IPS DF 4.7 (cell line): Measurements from ENCODE around the gene ZNF385C.
"Not testable (repeated sequence)": the region's sequence is repeated elsewhere in the genome, so short reads cannot be mapped to it uniquely, and the experiment has no call there.

Experiments used
- DNase-seq: peaks from one replicate; pipeline ENCODE4 v3.0.0-alpha.2; 2013; ENCODE audit warnings: low spot score; ENCODE audit errors: extremely low read depth

ZNF385C gene

DNA sequence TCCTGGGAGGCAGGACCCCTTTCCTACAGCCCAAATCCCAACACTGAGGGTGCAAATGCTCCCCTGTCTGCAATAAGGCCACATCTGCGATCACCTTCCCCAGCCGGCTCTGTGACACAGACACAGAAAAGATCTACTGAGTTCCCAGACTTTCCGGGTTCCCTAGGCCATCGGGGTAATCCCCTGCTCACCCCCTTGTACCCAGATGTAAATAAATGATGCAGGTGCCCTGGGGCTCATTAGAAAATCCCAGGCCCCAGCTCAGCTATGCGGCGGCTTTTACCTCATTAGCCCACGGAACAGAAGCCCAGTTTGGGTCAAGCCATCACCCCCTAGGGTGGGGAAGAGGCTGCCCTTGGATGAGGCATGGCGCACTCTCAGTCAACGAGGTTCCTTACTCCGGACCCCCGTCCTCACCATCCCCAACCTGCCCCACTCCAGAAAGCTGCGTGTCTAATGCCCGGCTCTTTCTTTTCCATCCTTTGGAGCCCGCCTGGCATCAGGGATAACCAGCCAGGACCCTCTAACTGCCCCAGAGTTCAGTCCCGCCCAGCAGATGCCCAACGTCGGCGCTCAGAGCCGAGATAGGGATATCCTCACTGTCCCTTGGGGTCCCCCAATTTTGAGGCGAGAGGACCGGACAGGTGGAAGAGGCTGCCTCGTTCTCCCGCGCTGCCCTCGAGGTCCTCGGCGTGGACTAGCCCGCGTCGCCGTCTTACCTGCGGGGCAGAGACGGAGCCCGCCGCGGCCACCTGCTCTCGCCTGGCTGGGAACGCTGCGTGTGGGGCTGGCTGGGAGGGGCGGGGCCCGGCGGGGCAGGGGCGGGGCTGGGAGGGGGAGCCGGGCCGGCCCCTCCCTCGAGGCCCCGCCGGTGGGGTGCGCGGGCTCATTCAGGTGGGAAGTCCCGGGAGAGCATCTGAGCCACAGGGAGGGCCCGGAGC, at the start of gene ZNF385C:
Gene ZNF385C, minus strand, starts transcription at position 783 of the 941 bp plus-strand sequence. CDS start 35,417 bp downstream, outside the sequence.
- no peak for DNase-seq

DNA sequence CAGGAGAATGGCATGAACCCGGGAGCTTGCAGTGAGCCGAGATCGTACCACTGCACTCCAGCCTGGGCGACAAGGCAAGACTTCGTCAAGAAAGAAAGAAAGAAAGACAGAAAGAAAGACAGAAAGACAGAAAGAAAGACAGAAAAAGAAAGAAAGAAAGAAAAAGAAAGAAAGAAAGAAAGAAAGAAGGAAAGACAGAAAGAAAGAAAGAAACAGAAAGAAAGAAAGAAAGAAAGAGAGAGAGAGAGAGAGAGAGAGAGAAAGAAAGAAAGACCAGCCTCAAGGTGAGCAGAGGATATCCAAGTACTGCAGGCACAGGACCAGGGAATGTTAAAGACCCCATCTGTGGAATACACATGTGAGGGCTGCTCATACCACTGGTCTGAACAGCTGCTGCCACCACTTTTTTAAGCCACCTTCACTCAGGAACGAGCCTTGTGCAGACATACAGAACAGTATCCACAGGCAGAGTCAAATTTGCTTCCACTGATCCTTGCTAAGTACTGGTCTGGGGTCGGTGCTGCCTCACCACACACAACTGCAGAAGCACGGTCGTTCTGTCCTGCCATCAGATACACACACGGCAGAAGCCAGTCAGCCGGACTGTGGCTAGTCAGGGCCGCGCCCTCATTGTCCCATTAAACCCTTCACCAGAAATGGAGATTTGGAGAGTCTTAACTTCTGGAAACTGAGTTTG, 48.8 kb upstream of the ZNF385C start:
- no peak for DNase-seq

DNA sequence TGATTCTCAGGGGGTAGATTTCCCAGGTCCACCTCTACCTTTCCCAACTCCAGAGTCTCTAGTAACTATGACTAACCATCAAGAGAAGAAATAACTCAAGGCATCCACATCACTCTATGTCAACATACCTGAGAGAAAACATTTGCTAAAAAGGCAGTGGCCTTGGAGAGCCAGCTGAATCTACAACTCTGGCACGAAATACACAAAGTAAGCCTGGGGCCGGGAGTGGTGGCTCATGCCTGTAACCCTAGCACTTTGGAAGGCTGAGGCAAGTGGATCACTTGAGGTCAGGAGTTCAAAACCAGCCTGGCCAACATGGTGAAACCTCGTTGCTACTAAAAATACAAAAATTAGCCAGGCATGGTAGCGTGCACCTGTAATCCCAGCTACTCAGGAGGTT, 44.9 kb upstream of the ZNF385C start:
- DNase-seq = not testable (repeated sequence)

DNA sequence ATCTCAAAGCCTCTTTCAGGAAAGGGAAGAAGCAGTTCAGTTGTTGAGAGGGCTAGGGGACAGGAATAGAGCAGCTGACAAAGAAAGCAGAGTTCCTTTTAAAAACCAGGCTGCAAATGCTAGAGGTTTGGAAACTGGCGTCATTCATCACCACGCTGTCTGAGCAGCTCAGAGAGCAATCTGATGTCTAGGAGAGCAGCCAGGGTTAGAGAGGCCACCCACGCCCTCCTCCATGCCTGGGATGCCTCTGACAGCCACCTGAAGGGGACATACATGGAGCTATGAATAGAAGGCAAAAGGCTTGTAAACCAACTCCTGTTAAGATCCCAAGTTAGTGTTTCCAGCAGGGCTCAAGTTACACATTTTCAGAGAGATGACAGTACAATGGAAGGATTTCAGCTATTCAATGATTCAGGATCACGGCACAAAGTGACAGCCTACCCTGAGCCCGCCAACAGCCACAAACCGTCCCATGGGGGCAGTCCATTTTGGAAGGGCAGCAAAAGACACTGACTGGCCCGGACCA, 44.2 kb upstream of the ZNF385C start:
- DNase-seq = no peak

GRCh38 chr17:42141382-42141781, 43.1 kb upstream of the ZNF385C start:
- DNase-seq = no peak

- not testable (repeated sequence) for DNase-seq
Observed at GRCh38 chr17:42140690-42141089, 42.4 kb upstream of the ZNF385C start.

DNA sequence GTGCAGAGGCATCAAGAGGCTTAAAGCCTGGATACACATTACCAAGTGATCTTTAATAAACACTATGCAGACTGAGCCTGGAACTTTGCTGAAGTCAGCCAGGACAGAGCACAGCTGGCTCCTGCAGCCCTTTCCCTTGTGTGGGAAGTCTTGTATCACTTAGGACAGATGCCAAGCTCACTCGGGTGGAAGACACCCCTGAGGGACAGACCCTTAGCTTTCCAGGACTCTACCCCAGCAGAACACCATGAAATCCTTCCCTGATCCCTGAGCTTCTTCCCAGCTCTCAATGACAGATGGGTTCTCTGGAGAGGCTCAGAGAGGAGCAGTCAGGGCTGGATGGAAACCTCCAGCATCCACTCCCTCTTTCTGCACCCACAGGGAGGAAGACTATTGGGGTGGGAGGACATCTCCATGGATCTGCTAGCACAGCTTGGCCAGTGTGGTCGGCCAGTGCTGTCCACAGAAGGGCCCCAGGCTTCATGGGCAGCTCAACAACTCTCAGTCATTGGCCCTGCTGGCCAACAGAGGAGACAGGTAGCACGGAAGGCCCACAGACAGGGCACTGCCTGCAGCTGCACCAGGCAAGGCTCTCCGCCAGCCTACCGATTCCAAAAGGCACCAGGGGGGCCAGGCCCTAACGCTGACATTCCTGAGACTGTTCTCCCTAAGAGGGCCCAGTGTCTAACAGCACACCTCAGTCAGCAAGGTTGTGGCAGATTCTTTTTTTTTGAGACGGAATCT, 40.6 kb upstream of the ZNF385C start:
- DNase-seq = no peak

DNA sequence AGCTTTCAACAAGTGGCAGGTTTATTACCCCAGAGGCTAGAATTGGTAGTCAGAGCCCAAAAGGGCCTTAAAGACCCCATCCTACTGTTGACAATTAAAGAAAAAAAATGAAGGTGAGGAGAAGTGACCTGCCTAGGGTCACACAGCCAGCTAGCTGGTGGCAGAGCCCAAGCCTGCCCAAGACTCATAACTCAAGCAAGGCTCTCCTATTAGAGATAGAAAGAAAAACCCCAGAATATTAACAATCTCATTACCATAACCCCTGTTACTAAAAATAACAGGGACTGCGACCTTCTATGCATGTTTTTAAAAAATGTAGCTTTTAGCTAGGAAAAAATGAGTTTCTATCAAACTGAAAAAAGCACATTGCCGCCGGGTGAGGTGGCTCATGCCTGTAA, 38.4 kb upstream of the ZNF385C start:
- DNase-seq = no peak

DNA sequence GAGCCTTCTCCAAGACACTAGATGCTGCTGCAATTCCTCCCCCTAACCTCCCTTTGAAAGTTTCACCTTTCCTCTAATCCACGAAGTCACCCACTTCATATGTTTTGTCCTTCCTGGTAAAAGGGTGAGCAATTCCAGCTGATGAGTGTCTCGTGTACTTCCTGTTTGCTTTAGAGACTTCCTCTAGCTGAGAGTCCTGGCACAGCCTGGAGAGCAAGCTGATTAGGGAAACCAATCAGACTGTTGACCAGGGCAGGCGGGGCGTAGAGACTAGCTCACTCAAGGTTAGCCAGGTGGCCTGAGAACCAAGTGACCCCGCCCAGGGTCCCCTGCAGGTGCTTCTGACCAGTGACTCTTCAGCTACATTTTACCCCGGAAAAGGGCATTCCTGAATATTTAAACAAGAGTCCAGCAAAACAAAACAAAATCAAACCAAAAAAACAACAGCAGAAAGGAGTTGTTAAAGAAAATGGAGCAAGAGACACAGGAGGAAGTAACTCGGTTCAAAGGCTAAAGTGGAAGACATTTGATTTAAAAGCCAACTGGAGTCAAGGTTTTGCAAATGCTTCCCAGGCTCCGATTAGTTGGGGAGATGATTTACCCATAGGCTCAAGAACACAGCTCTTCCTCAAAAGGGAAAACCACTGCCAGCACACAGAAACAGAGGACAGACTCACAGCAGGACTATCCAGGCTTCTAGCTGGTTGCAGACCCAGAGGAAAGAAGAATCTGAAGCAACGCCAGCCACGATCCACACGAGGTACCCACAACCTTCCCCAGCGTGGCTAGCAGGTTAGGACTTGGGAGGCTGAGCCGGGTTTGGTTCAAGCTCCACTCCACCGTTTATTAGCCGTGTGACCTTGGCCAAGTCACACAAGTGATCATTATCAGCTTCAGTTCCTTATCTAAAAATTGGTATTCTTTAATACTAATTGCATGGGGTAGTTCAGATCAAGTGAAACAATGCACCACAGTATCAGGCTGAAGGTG, 37.7 kb upstream of the ZNF385C start:
- DNase-seq = no peak

GRCh38 chr17:42135151-42135550, 36.9 kb upstream of the ZNF385C start:
- DNase-seq = no peak

- DNase-seq = no peak
Observed at GRCh38 chr17:42133461-42134041, 35.3 kb upstream of the ZNF385C start.

DNA sequence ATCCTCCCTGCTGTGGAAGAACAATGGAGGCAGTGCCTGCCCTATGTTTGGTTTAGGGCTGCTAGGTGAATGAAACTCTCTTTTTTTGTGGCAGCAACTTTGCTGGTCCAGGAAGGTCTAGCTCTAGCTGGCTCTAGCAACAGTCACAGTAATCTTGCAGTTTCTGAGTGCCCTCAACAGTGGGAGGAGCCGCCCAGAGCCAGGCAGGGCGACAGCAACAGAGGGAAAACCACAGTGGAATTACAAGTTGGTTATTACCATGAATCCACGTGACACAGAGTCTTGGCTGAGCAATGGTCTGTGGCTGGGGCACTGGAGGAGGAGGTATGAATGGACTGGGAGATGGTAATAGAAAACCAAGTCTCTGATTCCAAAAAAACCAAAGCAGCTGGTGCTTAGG, 34.7 kb upstream of the ZNF385C start:
- no peak for DNase-seq

DNA sequence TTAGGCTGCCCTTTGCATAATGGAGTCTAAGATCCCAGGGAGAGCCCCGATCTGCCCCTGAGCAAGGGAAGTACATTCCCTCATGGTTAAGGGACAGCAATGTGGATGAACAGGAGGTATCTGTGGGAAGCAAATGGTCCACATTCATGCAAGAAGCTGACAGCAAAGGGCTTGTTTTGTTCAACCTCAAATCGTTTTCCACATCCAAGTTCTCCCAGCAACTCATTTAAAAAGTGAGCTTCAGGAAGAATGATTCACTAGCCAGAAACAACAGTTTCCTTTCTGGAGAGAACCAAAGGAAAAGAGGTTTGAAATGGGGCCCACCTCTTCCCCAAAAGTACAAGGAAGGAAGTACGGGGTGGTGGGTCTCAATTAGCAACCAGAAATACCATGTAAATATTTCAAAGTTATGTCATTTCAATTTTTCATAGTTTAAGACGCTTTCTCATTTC, 33.7 kb upstream of the ZNF385C start:
- DNase-seq = no peak

- no peak for DNase-seq
Observed at GRCh38 chr17:42131232-42131631, 33.0 kb upstream of the ZNF385C start.

DNA sequence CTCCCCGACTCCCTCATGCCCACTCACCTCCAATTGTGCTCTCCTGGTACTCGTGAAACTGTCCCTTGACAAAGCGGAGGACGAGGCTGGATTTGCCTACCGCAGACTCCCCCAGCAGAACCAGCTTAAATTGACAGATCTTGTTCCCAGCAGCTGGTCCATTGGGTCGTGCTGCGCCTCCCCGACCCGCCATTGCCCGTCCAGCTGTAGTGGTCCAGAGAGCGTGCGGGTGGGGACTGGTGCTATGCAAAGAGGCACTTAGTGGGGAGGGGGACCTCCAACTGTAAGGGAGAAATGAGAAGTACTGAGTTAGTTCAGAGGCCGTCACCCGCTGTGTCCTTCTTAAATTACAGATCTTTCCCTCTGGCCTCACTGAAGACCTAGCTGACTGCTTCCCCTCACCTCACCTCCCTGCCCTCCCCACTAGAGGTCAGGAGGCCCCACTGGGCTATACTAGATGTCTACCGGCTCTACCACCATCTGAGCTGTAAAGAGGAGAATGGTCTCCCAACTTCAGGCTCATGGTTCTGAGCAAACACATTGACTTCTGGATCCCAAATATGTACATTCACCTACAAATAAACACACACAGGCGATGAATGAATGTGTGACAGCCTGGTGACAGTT, 32.1 kb upstream of the ZNF385C start:
- DNase-seq = no peak

DNA sequence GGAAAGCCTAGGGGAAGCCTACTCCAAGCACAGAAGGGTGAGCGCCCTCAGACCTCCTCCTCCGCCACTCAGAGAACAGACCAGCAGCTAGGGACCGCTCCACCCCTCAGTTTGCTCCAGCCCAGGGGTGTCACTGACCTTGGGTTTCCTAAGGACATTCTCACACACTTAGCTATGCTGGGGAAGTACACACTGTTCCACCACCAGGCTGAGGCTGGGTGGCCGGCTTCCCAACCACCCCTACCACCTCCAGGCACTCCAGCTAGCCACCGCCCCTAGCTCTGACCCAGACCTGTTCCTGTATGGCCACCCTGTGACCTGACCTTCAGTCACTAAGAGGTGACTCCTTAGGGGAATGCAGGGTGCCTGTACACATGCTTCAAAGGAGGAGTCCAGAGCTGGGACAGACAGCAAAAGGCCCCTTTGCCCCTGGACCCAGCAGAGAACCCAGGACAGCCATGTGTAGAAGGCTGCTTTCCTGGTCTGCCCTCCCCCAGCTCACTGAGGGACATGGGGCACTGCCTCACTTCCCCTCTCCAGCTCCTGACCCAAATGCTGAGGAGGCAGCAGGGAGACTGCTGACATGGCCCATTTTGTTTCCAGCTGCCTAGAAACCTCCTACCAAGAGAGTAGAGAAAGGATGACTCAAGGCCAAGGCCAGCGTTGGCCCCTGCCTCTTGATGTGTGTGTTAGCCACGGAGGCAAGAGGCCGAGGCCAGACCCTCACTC, 31.0 kb upstream of the ZNF385C start:
- no peak for DNase-seq

DNA sequence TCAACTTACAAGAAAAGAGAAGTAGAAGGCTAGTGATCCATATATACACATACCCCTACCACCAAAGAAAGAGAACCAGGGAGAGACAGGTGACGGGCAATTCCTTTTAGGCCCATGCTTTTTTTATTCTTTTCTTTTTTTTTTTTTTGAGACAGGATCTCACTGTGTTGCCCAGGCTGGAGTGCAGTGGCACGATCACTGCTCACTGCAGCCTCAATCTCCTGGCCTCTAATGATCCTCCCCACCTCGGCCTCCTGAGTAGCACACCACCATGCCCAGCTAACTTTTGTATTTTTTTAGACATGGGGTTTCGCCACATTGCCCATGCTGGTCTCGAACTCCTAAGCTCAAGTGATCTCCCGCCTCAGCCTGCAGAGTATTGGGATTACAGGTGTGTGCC, 29.1 kb upstream of the ZNF385C start:
- DNase-seq = no peak

GRCh38 chr17:42126836-42127235, 28.6 kb upstream of the ZNF385C start:
- no peak for DNase-seq

DNA sequence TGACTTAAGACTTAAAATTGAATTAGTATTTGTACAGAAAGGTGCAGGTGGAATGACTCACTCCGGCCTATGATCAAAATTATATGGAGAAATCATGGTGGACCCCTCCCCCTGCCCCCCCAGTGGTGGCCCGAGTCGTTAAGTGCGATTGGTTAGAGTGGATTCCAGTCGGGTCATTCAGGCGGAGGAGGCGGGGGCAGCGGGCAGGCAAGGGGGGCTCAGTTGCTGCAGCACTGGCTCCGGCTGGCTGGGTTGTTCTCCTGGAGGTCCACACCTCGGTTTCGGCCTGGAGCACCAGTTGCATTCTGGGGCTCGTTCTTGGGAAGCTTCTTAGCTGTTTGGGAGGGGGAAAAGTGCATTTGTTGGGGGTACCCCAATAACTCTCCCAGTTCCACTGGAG, 27.3 kb upstream of the ZNF385C start:
- no peak for DNase-seq
